ENCODE results near the gene LRRC8B. TPM values are rescaled to one million over a fixed set of nuclear protein-coding genes. Genes with fewer than 3 reads are reported as not detected.

LRRC8B gene
- total and polyA plus RNA-seq, 2 donors from 2014 or later: 2.4 to 15.1 TPM

- no peaks in the 10 kb centered on the region for H3K36me3 ChIP-seq (ENCODE audit: control insufficient read depth in 2 of 3, insufficient read depth in 3 of 3, low read length in 3 of 3)
- H3K27ac ChIP-seq (ENCODE audit: low read depth in 2 of 2, low read length in 2 of 2): no peak overlapping the region
- H3K9ac ChIP-seq (ENCODE audit: low read length in 3 of 3): no peak overlapping the region
- intact Hi-C loops (cut with DNase I): no loop called here
- H3K4me1 ChIP-seq (ENCODE audit: control insufficient read depth in 2 of 3, insufficient read depth in 2 of 3, low read depth in 1 of 3, low read length in 3 of 3): no peaks in the 10 kb centered on the region
- no peak for FAIRE-seq
- H3K4me3 ChIP-seq (ENCODE audit: low read length in 3 of 3): no peak overlapping the region
- DNase-seq: no peak
- no peak for TF ChIP-seq CTCF (IDR thresholded peaks at IDR 0.05; ENCODE audit: borderline replicate concordance, extremely low read depth, insufficient read depth)
- H3K27me3 ChIP-seq (ENCODE audit: control insufficient read depth, insufficient read depth, low read length): no peaks in the 10 kb centered on the region
- H3K9me3 ChIP-seq (ENCODE audit: control insufficient read depth in 2 of 3, insufficient read depth in 1 of 3, low read length in 3 of 3): no peaks in the 10 kb centered on the region
Measured at GRCh38 chr1:89575207-89575606, 50.6 kb downstream of the LRRC8B start.

GRCh38 chr1:89576013-89576412 lies 51.4 kb downstream of the LRRC8B start:
- intact Hi-C loops (cut with DNase I): no loop called here
- Histone ChIP-seq H3K27ac (ENCODE audit: low read depth in 2 of 2, low read length in 2 of 2) (no peak overlapping the region), H3K4me1 (ENCODE audit: control insufficient read depth in 2 of 3, insufficient read depth in 2 of 3, low read depth in 1 of 3, low read length in 3 of 3) (no peaks in the 10 kb centered on the region), H3K9ac (ENCODE audit: low read length in 3 of 3) (no peak overlapping the region), H3K36me3 (ENCODE audit: control insufficient read depth in 2 of 3, insufficient read depth in 3 of 3, low read length in 3 of 3) (no peaks in the 10 kb centered on the region), H3K27me3 (ENCODE audit: control insufficient read depth, insufficient read depth, low read length) (no peaks in the 10 kb centered on the region), H3K4me3 (ENCODE audit: low read length in 3 of 3) (no peak overlapping the region), H3K9me3 (ENCODE audit: control insufficient read depth in 2 of 3, insufficient read depth in 1 of 3, low read length in 3 of 3) (no peaks in the 10 kb centered on the region)
- no peak for TF ChIP-seq CTCF (IDR thresholded peaks at IDR 0.05; ENCODE audit: borderline replicate concordance, extremely low read depth, insufficient read depth)
- DNase-seq: no peak
- FAIRE-seq: no peak

DNA sequence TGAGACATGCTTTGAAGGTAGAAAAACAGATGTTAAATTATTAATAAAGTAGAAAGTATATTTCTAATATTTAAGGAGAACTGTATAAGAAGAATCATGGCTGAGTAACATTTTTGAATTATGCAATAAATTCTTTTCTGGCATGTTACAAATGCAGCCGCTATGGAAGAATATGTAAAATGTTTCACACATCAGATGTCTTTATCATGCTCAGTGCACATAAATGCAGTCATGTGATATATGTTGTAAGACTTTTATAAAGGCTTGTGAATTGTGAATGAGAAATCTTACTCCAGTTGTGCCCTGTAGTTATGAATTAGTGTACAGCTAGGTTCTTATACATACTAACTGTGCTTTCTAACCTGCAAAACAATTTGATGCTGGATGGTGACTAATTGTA lies 53.5 kb downstream of the LRRC8B start:
- Histone ChIP-seq H3K36me3 (ENCODE audit: control insufficient read depth in 2 of 3, insufficient read depth in 3 of 3, low read length in 3 of 3) (peaks cover 0 to 8% (median 3%) of the 10 kb centered on the region in 3 donors), H3K27ac (ENCODE audit: low read depth in 2 of 2, low read length in 2 of 2) (no peak overlapping the region), H3K9ac (ENCODE audit: low read length in 3 of 3) (no peak overlapping the region), H3K4me3 (ENCODE audit: low read length in 3 of 3) (no peak overlapping the region), H3K4me1 (ENCODE audit: control insufficient read depth in 2 of 3, insufficient read depth in 2 of 3, low read depth in 1 of 3, low read length in 3 of 3) (no peaks in the 10 kb centered on the region), H3K9me3 (ENCODE audit: control insufficient read depth in 2 of 3, insufficient read depth in 1 of 3, low read length in 3 of 3) (no peaks in the 10 kb centered on the region), H3K27me3 (ENCODE audit: control insufficient read depth, insufficient read depth, low read length) (no peaks in the 10 kb centered on the region)
- no peak for TF ChIP-seq CTCF (IDR thresholded peaks at IDR 0.05; ENCODE audit: borderline replicate concordance, extremely low read depth, insufficient read depth)
- FAIRE-seq: no peak
- intact Hi-C loops (cut with DNase I): no loop called here
- DNase-seq: no peak

Measured in kidney (tissue), 14 donors.